Keratinocyte (primary cell): ENCODE data around the gene ACP7. TPM values are rescaled to one million over a fixed set of nuclear protein-coding genes. Genes with fewer than 3 reads are reported as not detected.
"Not testable (repeated sequence)": the region's sequence is repeated elsewhere in the genome, so short reads cannot be mapped to it uniquely, and the experiment has no call there.

Source experiments
- DNase-seq: peaks from one replicate; pipeline ENCODE4 v3.0.0-alpha.2; 2011; ENCODE audit warnings: low read depth, missing footprints, low spot score
- FAIRE-seq: peaks from 2 replicates; lab custom pipeline; 2011; peaks lifted over from hg19 to GRCh38; lab: Jason Lieb, UNC
- H2AFZ ChIP-seq: 2 replicates; pipeline ENCODE4 v1.6.0; 2012; ENCODE audit warnings: low read length, control low read depth, inconsistent platforms; ENCODE audit not compliant: control insufficient read depth
- H3K27ac ChIP-seq: 2 replicates; pipeline ENCODE4 v1.5.1; 2011; ENCODE audit warnings: low read length; ENCODE audit not compliant: control insufficient read depth, insufficient read depth
- H3K27me3 ChIP-seq: 3 replicates; pipeline ENCODE4 v1.6.0; 2011; ENCODE audit warnings: low read length; ENCODE audit not compliant: control insufficient read depth, insufficient read depth; ENCODE audit errors: extremely low read depth
- H3K36me3 ChIP-seq, 2 experiments: 2 replicates in 1 of 2; 3 replicates in 1 of 2; pipeline ENCODE4 v1.5.1; 2011; ENCODE audit warnings: low read length in 2 of 2, mild to moderate bottlenecking in 1 of 2; ENCODE audit not compliant: control insufficient read depth in 2 of 2, insufficient read depth in 2 of 2; ENCODE audit errors: extremely low read depth in 1 of 2
- H3K4me1 ChIP-seq: 3 replicates; pipeline ENCODE4 v1.5.1; 2011; ENCODE audit warnings: low read length; ENCODE audit not compliant: control insufficient read depth, insufficient read depth; ENCODE audit errors: extremely low read depth
- H3K4me2 ChIP-seq: 3 replicates; pipeline ENCODE4 v1.6.0; 2011; ENCODE audit warnings: low read depth, low read length; ENCODE audit not compliant: control insufficient read depth, insufficient read depth; ENCODE audit errors: extremely low read depth
- H3K4me3 ChIP-seq, 3 experiments: fragments of 200-600 bp in 1 of 3; sonication (generic) in 1 of 3; 2 replicates in 2 of 3; 3 replicates in 1 of 3; pipeline ENCODE4 v1.5.1; 2011 to 2016; ENCODE audit warnings: low read length in 3 of 3, mild to moderate bottlenecking in 3 of 3, control low read depth in 2 of 3, inconsistent platforms in 1 of 3, low read depth in 1 of 3, mixed read lengths in 1 of 3, mixed run types in 1 of 3, moderate library complexity in 1 of 3; ENCODE audit not compliant: control insufficient read depth in 2 of 3, insufficient read depth in 2 of 3; ENCODE audit errors: extremely low read depth in 1 of 3
- H3K79me2 ChIP-seq: 2 replicates; pipeline ENCODE4 v1.6.0; 2012; ENCODE audit warnings: low read length; ENCODE audit not compliant: control insufficient read depth, insufficient read depth
- H3K9ac ChIP-seq: 3 replicates; pipeline ENCODE4 v1.6.0; 2011; ENCODE audit warnings: low read length; ENCODE audit not compliant: control insufficient read depth, insufficient read depth; ENCODE audit errors: extremely low read depth
- H3K9me1 ChIP-seq: 3 replicates; pipeline ENCODE4 v1.6.0; 2011; ENCODE audit warnings: low read length; ENCODE audit not compliant: control insufficient read depth, insufficient read depth; ENCODE audit errors: extremely low read depth
- H3K9me3 ChIP-seq: 2 replicates; pipeline ENCODE4 v1.5.1; 2012; ENCODE audit warnings: low read depth, low read length; ENCODE audit not compliant: control insufficient read depth
- H4K20me1 ChIP-seq: 3 replicates; pipeline ENCODE4 v1.6.0; 2011; ENCODE audit warnings: low read length; ENCODE audit not compliant: control insufficient read depth, insufficient read depth; ENCODE audit errors: extremely low read depth
- EZH2 ChIP-seq: IDR thresholded peaks from one replicate; pipeline ENCODE4 v1.6.1; 2012; ENCODE audit warnings: inconsistent platforms, mild to moderate bottlenecking, low read length, moderate library complexity
- dilution Hi-C: fragments of 300-500 bp; cut with MboI; formaldehyde crosslinking; loops from one replicate; pipeline ENCODE4 v1.7.0; 2020; ENCODE audit warnings: low sequenced_read_pairs; ENCODE audit not compliant: extremely low pct_ligation_motif_present
- polyA plus RNA-seq, 5 experiments: library from polyadenylated mRNA; depleted of rRNA in 3 of 5; stranded (reverse) in 3 of 5; stranded (forward) in 1 of 5; unstranded in 1 of 5; fragments of >200 nt; gene quantifications; 1 replicate in 1 of 5; 2 replicates in 3 of 5; 3 replicates in 1 of 5; pipeline versions ENCODE4 v1.2.1 to v1.2.3, GENCODE V29; 2011 to 2012; ENCODE audit warnings: missing spikeins in 2 of 5, low read depth in 1 of 5, low replicate concordance in 1 of 5
- TF ChIP-seq, protein P1 (sequence below), 3 experiments: IDR thresholded peaks in 1 of 3; conservative IDR thresholded peaks in 1 of 3; optimal IDR thresholded peaks in 1 of 3; 2 replicates in 2 of 3; 3 replicates in 1 of 3; pipeline versions ENCODE3 to v1.5.1; 2011; ENCODE audit warnings: low read length in 3 of 3, mild to moderate bottlenecking in 3 of 3, moderate library complexity in 2 of 3, control low read depth in 1 of 3, inconsistent platforms in 1 of 3; ENCODE audit not compliant: insufficient read depth in 2 of 3; ENCODE audit errors: extremely low read depth in 1 of 3

ACP7 gene
- polyA plus RNA-seq, 1 donor (not counting 4 experiments of a cell fraction or from before 2014, with no cell fraction given) = 0.09 TPM

DNA sequence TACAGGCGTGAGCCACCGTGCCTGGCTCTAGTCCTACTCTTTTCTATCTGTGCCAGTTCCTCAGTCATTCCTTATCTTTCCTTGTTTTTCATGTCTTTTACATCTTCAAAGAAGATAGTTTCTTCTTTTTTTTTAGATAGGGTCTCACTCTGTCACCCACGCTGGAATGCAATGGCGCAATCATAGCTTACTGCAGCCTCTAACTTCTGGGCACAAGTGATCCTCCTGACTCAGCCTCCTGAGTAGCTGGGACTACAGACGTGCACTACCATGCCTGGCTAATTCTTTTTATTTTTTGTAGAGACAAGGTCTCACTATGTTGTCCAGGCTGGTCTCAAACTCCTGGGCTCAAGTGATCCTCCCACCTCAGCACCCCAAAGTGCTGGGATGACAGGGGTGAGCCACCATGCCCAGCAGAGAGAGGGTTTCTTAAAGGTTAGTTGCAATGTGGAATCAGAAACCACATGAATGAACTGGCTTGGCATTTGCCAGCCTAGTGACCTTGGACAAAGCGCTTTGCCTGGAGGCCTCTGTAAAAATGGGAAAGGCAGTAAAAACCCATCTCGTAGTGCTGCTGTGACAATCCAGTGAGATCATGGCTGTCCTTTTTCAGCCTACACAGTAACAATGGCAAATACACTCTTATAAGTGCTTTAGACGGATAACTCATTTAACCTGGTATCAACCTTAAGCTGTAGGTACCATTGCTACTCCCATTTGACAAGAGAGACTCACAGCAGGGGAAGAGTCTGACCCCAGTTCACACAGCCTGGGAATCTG is 3.9 kb downstream of the ACP7 start:
- H3K36me3 ChIP-seq = no peaks in the 10 kb centered on the region
- peaks cover 10% of the 10 kb centered on the region for H3K4me1 ChIP-seq
- H3K79me2 ChIP-seq = no peaks in the 10 kb centered on the region
- no peaks in the 10 kb centered on the region for H3K27me3 ChIP-seq
- no peak overlapping the region for H3K4me2 ChIP-seq
- no peaks in the 10 kb centered on the region for H4K20me1 ChIP-seq
- FAIRE-seq (no peak), DNase-seq (no peak)
- H3K9me3 ChIP-seq = no peaks in the 10 kb centered on the region
- no peak overlapping the region for H3K27ac ChIP-seq
- no peak for TF ChIP-seq EZH2
- no peaks in the 10 kb centered on the region for H3K9me1 ChIP-seq
- no peak overlapping the region for H2AFZ ChIP-seq
- no peak overlapping the region for H3K9ac ChIP-seq
- dilution Hi-C loops = no loop called here
- H3K4me3 ChIP-seq = no peak overlapping the region

DNA sequence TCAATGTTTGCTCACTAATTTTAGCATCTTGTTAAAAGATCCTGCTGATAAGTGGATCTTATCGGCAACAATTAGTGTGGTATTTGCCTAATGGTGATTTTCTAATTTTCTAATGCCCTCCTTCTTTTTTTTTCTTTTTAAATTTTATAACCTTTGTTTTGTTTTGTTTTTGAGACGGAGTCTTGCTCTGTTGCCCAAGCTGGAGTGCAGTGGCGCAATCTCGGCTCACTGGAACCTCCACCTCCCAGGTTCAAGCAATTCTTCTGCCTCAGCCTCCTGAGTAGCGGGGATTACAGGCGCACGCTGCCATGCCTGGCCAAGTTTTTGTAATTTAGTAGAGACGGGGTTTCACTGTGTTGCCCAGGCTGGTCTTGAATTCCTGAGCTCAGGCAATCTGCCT is 5.8 kb downstream of the ACP7 start:
- H2AFZ ChIP-seq, H3K9ac ChIP-seq, H3K4me3 ChIP-seq, H3K36me3 ChIP-seq, DNase-seq, FAIRE-seq, H4K20me1 ChIP-seq, H3K4me2 ChIP-seq, H3K9me1 ChIP-seq, H3K79me2 ChIP-seq, H3K27me3 ChIP-seq, dilution Hi-C loops, H3K27ac ChIP-seq, H3K4me1 ChIP-seq, H3K9me3 ChIP-seq: not testable (repeated sequence)

DNA sequence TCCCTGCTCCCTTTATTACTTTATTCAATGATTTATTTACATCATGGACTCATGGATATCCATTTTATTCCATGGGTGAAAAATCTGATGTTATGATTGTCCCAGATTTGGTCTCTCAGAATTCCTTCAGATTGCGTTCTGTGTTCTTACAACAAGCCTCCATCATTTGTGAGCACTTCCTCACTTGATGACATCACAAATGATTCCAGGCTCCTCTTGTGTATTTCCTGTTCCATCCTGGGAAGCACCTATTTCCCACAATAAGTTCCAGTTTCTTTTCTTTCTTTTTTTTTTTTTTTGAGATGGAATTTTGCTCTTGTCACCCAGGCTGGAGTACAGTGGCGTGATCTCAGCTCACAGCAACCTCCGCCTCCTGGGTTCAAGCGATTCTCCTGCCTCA is 6.7 kb downstream of the ACP7 start:
- dilution Hi-C loops = no loop called here
- H3K4me3 ChIP-seq = no peak overlapping the region
- no peaks in the 10 kb centered on the region for H4K20me1 ChIP-seq

DNA sequence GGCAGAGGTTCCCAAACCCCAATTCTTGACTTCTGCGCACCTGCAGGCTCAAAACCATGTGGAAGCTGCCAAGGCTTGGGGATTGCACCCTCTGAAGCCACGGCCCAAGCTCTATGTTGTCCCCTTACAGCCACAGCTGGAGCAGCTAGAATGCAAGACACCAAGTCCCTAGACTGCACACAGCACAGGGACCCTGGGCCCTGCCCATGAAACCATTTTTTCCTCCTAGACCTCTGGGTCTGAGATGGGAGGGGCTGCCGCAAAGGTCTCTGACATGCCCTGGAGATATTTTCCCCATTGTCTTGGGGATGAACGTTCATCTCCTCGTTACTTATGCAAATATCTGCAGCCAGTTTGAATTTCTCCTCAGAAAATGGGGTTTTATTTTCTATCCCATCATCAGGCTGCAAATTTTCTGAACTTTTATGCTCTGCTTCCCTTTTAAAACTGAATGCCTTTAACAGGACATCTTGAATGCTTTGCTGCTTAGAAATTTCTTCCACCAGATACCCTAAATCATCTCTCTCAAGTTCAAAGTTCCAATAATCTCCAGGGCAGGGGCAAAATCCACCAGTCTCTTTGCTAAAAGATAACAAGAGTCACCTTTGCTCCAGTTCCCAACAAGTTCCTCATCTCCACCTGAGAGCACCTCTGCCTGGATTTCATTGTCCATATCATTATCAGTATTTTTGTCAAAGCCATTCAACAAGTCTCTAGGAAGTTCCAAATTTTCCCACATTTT is 11.8 kb downstream of the ACP7 start:
- DNase-seq, dilution Hi-C loops, H3K4me2 ChIP-seq, H3K9me3 ChIP-seq, H3K79me2 ChIP-seq, FAIRE-seq, H3K9ac ChIP-seq, H3K4me1 ChIP-seq, H3K27me3 ChIP-seq, H3K36me3 ChIP-seq, H3K27ac ChIP-seq, H2AFZ ChIP-seq, H3K9me1 ChIP-seq, H4K20me1 ChIP-seq, H3K4me3 ChIP-seq: not testable (repeated sequence)

More for the DNA sequence above, 6.7 kb downstream of the ACP7 start:
- no peak overlapping the region for H2AFZ ChIP-seq
- no peaks in the 10 kb centered on the region for H3K9me1 ChIP-seq
- no peak overlapping the region for H3K4me2 ChIP-seq
- H3K9me3 ChIP-seq = no peaks in the 10 kb centered on the region
- H3K27me3 ChIP-seq = no peaks in the 10 kb centered on the region
- no peak overlapping the region for H3K9ac ChIP-seq
- no peak for FAIRE-seq
- H3K79me2 ChIP-seq = no peaks in the 10 kb centered on the region
- H3K36me3 ChIP-seq = no peaks in the 10 kb centered on the region
- no peak overlapping the region for H3K27ac ChIP-seq
- TF ChIP-seq EZH2 = no peak
- TF ChIP-seq, protein P1, sequence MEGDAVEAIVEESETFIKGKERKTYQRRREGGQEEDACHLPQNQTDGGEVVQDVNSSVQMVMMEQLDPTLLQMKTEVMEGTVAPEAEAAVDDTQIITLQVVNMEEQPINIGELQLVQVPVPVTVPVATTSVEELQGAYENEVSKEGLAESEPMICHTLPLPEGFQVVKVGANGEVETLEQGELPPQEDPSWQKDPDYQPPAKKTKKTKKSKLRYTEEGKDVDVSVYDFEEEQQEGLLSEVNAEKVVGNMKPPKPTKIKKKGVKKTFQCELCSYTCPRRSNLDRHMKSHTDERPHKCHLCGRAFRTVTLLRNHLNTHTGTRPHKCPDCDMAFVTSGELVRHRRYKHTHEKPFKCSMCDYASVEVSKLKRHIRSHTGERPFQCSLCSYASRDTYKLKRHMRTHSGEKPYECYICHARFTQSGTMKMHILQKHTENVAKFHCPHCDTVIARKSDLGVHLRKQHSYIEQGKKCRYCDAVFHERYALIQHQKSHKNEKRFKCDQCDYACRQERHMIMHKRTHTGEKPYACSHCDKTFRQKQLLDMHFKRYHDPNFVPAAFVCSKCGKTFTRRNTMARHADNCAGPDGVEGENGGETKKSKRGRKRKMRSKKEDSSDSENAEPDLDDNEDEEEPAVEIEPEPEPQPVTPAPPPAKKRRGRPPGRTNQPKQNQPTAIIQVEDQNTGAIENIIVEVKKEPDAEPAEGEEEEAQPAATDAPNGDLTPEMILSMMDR (optimal IDR thresholded peaks at IDR 0.05 in 1 of 3, IDR thresholded peaks at IDR 0.05 in 1 of 3, conservative IDR thresholded peaks at IDR 0.05 in 1 of 3; ENCODE audit: extremely low read depth in 1 of 3, insufficient read depth in 2 of 3, low read length in 3 of 3) = no peak
- H3K4me1 ChIP-seq = peaks cover 3% of the 10 kb centered on the region
- DNase-seq = no peak
